ENCODE measurements around the gene CLSTN3. TPM values are rescaled to one million over a fixed set of nuclear protein-coding genes. Genes with fewer than 3 reads are reported as not detected.
A peak's percentile ranks its signal among the peaks of the same experiment; 100 is the strongest.

Gene CLSTN3
- total and polyA plus RNA-seq, 3 donors from 2014 or later: 18.8 to 22.7 (median 19.9) TPM

DNA sequence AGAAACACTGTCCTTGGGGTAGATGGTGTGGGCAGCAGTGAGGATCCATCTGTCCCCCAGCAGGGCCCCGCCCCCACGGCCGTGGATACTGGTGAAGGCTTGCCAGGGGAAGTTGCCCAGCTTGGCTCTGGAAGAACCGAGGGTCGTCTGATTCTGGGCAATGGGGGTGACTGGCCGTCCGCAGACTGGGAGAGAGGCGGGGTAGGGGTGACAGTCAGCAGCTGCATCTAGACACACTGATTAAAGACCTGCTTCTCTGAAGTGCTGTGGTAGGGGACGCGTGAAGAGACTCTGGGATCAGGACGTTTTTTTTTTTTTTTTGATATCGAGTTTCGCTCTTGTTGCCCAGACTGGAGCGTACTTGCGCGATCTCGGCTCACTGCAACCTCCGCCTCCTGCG is 33.2 kb upstream of the CLSTN3 start:
- Histone ChIP-seq H3K4me3 (no peak overlapping the region), H3K9me3 (no peaks in the 10 kb centered on the region), H3K27me3 (no peaks in the 10 kb centered on the region), H3K27ac (no peak overlapping the region), H3K4me1 (peaks cover 5% of the 10 kb centered on the region), H3K36me3 (ENCODE audit: low read depth, missing control alignments) (no peaks in the 10 kb centered on the region)
- DNase-seq: no peak
- 62 to 73% methylated on average over 11 to 19 of the region's 19 CpGs for WGBS, 2 donors
- TF ChIP-seq POLR2A (IDR thresholded peaks at IDR 0.05): no peak
- TF ChIP-seq, protein P1, sequence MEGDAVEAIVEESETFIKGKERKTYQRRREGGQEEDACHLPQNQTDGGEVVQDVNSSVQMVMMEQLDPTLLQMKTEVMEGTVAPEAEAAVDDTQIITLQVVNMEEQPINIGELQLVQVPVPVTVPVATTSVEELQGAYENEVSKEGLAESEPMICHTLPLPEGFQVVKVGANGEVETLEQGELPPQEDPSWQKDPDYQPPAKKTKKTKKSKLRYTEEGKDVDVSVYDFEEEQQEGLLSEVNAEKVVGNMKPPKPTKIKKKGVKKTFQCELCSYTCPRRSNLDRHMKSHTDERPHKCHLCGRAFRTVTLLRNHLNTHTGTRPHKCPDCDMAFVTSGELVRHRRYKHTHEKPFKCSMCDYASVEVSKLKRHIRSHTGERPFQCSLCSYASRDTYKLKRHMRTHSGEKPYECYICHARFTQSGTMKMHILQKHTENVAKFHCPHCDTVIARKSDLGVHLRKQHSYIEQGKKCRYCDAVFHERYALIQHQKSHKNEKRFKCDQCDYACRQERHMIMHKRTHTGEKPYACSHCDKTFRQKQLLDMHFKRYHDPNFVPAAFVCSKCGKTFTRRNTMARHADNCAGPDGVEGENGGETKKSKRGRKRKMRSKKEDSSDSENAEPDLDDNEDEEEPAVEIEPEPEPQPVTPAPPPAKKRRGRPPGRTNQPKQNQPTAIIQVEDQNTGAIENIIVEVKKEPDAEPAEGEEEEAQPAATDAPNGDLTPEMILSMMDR (IDR thresholded peaks at IDR 0.05): no peak
- intact Hi-C loops (cut with DNase I; ENCODE audit: low total_unique reads): loop anchor here (10.0 kb wide), 1 partner anchor 152 kb away; the partner anchor contains the start of genes C12orf57 and RNU7-1

GRCh38 chr12:7099290-7099996 is 30.7 kb upstream of the CLSTN3 start:
- H3K4me1 ChIP-seq: no peaks in the 10 kb centered on the region
- H3K27me3 ChIP-seq: no peaks in the 10 kb centered on the region
- intact Hi-C loops (cut with DNase I; ENCODE audit: low total_unique reads): loop anchor here (10.0 kb wide), 1 partner anchor 155 kb away; the partner anchor contains the start of genes C12orf57 and RNU7-1
- H3K9me3 ChIP-seq: no peaks in the 10 kb centered on the region
- DNase-seq: peak; percentile 4
- H3K27ac ChIP-seq: no peak overlapping the region
- 84 to 88% methylated on average over 9 of the region's 9 CpGs for WGBS, 2 donors
- no peak for TF ChIP-seq POLR2A (IDR thresholded peaks at IDR 0.05)
- TF ChIP-seq, protein P1 (IDR thresholded peaks at IDR 0.05): no peak
- no peaks in the 10 kb centered on the region for H3K36me3 ChIP-seq (ENCODE audit: low read depth, missing control alignments)
- no peak overlapping the region for H3K4me3 ChIP-seq

GRCh38 chr12:7100239-7100638 is 29.9 kb upstream of the CLSTN3 start:
- no peak for DNase-seq
- Histone ChIP-seq H3K27me3 (no peaks in the 10 kb centered on the region), H3K9me3 (no peaks in the 10 kb centered on the region), H3K27ac (no peak overlapping the region), H3K4me3 (no peak overlapping the region), H3K36me3 (ENCODE audit: low read depth, missing control alignments) (no peaks in the 10 kb centered on the region), H3K4me1 (no peaks in the 10 kb centered on the region)
- no peak for TF ChIP-seq POLR2A (IDR thresholded peaks at IDR 0.05)
- TF ChIP-seq, protein P1 (IDR thresholded peaks at IDR 0.05): no peak
- intact Hi-C loops (cut with DNase I; ENCODE audit: low total_unique reads): no loop called here
- 87 to 90% methylated on average over 4 of the region's 4 CpGs for WGBS, 2 donors

DNA sequence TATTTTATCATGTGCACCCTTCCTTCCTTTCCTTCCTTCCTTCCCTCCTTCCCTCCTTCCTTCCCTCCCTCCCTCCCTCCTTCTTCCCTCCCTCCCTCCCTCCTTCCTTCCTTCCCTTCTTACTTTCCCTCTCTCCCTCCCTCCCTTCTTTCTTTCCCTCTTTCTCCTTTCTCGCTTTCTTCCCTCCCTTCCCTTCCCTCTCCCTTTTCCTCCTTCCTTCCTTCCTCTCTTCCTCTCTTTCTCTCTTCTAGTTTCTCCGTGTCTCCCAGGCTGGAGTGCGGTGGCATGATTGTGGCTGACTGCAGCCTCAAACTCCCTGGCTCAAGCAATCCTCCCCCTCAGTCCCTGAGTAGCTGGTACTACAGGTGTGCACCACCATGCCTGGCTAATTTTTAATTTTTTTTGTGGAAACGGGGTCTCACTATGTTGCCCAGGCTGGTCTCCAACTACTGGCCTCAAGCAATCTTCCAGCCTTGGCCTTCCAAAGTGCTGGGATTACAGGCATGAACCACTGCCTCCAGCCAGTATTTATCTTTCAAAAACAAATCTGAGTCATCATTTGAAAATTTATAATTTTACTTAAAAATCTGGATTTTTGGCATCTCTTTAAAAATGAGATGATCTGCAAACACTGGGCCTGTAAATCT is 29.0 kb upstream of the CLSTN3 start:
- DNase-seq: peak; percentile 22
- WGBS, 2 donors: 84 to 86% methylated on average over 4 of the region's 4 CpGs
- Histone ChIP-seq H3K27ac (peak overlapping the region in 1 of 2 donors; percentile 53), H3K4me3 (no peak overlapping the region), H3K9me3 (no peaks in the 10 kb centered on the region), H3K4me1 (no peaks in the 10 kb centered on the region), H3K27me3 (no peaks in the 10 kb centered on the region), H3K36me3 (ENCODE audit: low read depth, missing control alignments) (no peaks in the 10 kb centered on the region)
- intact Hi-C loops (cut with DNase I; ENCODE audit: low total_unique reads): no loop called here
- no peak for TF ChIP-seq POLR2A (IDR thresholded peaks at IDR 0.05)
- TF ChIP-seq, protein P1 (IDR thresholded peaks at IDR 0.05): no peak

Data from testis (tissue), 3 donors.